ENCODE measurements around the gene DEFB110. TPM values are rescaled to one million over a fixed set of nuclear protein-coding genes. Genes with fewer than 3 reads are reported as not detected.
A peak's percentile ranks its signal among the peaks of the same experiment; 100 is the strongest.

DEFB110 gene
- total RNA-seq, 1 donor, result not detected

GRCh38 chr6:49987749-49988148 lies 34.0 kb downstream of the DEFB110 start:
- TF ChIP-seq CTCF (IDR thresholded peaks at IDR 0.05; ENCODE audit: insufficient read depth, low read depth, low read length), result no peak
- H3K4me3 ChIP-seq (ENCODE audit: low read depth, low read length), result no peak overlapping the region
- no peak for DNase-seq (ENCODE audit: low read depth)

GRCh38 chr6:49986551-49986950 lies 35.2 kb downstream of the DEFB110 start:
- DNase-seq (ENCODE audit: low read depth), result no peak
- no peak overlapping the region for H3K4me3 ChIP-seq (ENCODE audit: low read depth, low read length)
- no peak for TF ChIP-seq CTCF (IDR thresholded peaks at IDR 0.05; ENCODE audit: insufficient read depth, low read depth, low read length)

GRCh38 chr6:49982046-49982445 lies 39.7 kb downstream of the DEFB110 start:
- no peak overlapping the region for H3K4me3 ChIP-seq (ENCODE audit: low read depth, low read length)
- DNase-seq (ENCODE audit: low read depth), result no peak
- no peak for TF ChIP-seq CTCF (IDR thresholded peaks at IDR 0.05; ENCODE audit: insufficient read depth, low read depth, low read length)

DNA sequence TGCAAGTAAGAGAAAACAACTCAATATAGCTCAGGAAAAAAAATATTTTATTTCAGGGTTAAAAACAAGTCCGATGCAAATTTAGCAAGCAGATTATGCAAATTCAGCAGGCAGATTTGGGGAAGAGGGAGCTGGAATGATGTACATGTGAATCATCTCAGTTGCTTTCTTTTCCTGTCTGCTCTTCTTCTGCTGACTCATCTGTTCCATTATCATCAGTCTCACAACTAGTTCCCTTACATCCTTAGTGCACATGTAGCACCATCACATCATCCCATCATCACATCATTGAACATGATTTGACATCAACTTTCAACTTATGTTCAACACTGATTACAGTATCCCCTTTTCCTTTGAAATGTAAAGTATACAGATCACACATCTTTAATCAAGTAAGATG lies 40.9 kb downstream of the DEFB110 start:
- TF ChIP-seq CTCF (IDR thresholded peaks at IDR 0.05; ENCODE audit: insufficient read depth, low read depth, low read length), result no peak
- peak; percentile 1 for DNase-seq (ENCODE audit: low read depth)
- H3K4me3 ChIP-seq (ENCODE audit: low read depth, low read length), result no peak overlapping the region

DNA sequence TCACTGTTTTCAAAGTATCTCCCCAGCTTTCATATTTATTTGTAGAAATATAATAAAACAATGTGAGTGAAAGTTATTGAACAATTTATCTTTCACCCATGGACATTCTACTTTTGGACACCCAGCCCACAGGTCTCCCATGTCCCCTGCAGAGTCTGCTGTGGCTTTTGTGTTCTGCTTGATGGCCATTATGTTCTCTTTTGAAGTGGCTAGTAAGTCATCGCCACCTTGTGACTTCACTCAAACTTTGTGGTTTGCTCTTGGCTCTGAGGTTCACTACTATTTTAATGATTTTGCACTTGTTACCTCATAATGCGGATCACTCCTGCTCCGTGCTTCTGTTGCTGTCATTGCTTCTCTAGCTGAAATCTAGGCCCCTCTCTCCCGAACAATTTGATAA lies 42.2 kb downstream of the DEFB110 start:
- no peak overlapping the region for H3K4me3 ChIP-seq (ENCODE audit: low read depth, low read length)
- TF ChIP-seq CTCF (IDR thresholded peaks at IDR 0.05; ENCODE audit: insufficient read depth, low read depth, low read length), result no peak
- DNase-seq (ENCODE audit: low read depth), result no peak

DNA sequence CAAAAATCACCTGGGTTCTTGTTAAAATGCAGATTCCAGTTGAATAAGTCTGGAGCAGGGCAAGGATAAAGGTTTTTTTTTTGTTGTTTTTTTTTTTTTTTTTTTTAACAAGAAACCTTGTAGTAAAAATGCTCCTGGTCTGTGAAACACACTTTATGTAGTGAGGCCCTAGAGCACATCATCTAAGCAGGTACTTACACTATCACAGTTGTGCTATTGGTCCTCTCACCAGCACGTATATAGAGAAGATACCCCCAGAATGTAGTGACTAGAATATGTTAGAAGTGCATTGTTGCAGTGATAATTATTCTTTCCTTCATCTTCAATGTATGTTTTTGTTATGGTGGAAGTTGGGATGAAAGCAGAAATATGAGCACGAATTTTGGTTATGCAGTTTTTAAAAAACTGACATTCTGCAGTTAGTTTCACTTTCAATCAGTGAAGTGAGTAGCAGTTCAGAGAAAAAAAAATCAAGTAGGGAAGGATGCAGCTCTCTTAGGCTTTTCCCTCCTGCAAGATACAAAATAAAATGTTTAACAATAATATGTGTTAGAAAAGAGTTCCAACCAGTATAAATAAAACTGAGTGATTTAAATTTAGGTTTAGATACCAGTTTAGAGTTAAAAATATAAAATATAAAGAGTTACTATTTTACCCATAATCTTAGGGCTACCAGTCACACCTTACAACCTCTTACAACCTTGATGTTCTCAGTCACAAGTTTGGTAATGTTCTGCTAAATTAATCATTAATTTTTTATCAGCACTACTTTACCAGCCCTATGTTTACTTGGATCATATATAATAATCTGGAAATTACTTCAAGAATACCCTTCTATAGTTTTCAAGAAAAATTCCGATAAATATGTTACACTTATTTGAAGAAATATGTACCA lies 43.2 kb downstream of the DEFB110 start:
- H3K4me3 ChIP-seq (ENCODE audit: low read depth, low read length), result no peak overlapping the region
- no peak for TF ChIP-seq CTCF (IDR thresholded peaks at IDR 0.05; ENCODE audit: insufficient read depth, low read depth, low read length)
- no peak for DNase-seq (ENCODE audit: low read depth)

Measured in fibroblast of villous mesenchyme (primary cell).